Measurements from ENCODE around the gene OR2L2.
"Not testable (repeated sequence)": the region's sequence is repeated elsewhere in the genome, so short reads cannot be mapped to it uniquely, and the experiment has no call there.

OR2L2 gene, protein sequence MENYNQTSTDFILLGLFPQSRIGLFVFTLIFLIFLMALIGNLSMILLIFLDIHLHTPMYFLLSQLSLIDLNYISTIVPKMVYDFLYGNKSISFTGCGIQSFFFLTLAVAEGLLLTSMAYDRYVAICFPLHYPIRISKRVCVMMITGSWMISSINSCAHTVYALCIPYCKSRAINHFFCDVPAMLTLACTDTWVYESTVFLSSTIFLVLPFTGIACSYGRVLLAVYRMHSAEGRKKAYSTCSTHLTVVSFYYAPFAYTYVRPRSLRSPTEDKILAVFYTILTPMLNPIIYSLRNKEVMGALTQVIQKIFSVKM

DNA sequence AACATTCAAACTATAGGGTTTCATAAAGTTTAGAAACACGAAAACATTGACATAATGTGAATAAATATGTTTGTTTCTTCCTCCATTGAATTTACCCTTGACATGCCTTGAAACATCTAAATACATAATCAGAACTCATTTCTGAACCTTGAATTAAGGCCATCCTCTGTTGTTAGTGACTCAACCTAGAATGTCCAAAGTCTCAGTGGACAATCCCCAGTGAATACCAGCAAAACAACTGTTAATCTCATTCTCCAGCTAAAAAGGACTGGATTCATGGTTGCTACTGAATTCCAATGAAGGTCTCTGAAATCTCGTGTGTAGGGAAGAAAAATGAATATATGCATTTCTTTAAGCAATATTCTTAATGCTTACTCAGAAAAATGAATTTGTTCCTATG lies at the start of gene OR2L2:
OR2L2 (plus strand) TSS at position 301 of the 400 bp plus-strand sequence. CDS start 8,198 bp downstream, outside the sequence.
- no peak for DNase-seq (ENCODE audit: low read depth in 2 of 2)

DNA sequence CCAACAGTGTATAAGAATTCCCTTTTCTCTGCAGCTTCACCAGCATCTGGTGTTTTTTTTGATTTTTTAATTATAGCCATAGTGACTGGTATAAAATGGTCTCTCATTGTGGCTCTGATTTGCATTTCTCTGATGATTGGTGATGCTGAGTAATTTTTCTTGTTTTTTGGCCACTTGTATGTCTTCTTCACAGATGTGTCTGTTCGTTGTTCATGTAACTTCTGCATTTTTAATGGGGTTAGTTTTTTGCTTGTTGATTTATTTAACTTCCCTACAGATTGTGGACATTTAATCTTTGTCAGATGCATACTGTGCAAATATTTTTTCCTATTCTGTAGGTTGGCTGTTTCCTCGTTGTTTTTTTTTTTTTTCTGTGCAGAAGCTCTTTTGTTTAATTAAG lies 36.9 kb upstream of the OR2L2 start:
- DNase-seq (ENCODE audit: low read depth in 2 of 2): no peak

DNA sequence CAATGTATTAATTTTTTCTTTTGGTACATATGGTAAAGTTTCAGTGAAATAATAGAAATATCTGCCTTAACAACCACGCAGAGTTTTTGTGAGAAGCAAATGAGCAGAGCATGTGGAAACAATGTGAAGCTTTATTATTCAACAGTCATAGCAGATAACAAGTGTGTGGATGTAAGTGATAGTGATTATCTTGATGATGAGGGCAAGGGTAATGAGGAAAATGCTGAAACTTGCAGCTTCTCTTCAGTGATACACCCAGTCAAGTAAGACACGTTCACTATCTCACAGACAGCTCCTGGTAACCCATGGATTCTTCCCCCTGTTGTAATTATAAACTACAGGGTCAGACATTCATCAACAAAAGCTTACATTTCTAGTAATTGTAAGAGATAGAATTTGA lies 31.1 kb upstream of the OR2L2 start:
- no peak for DNase-seq (ENCODE audit: low read depth in 2 of 2)

DNA sequence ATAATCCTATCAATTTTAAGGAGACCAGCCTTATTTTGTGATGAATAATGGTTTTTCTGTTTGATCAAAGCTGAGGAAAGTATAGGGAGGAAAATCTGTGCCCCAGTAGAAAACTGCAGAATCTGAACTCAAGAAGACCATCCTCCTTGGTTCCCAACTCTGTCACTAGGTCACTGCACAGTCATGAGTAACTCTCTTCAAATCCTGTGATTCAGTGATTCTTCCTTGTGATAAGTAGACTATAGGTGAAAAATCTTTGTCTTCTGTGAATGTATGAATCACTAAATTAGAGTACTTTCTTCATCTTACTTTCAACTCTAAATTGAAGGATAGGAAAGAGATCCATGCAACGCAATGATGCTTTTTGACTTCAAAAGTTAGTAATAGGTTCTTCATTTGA lies 29.7 kb upstream of the OR2L2 start:
- no peak for DNase-seq (ENCODE audit: low read depth in 2 of 2)

DNA sequence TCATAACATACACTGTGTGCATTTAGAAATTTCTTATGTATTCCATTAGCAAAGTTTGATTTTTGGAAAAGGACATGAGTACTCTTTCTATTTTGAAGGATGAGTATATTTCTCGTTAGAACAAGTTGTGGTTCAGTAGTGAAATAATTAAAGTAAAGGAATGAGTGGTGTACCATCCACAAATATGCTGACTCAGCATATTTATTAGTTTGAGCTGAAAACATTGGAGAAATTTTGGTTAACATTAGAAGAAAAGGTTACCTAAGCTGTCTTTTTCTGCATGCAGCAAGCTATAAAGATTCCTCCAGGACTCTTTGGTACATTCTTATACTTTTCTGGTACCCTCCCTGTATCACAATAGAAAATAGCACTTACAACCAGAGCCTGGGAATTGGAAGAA lies 22.1 kb upstream of the OR2L2 start:
- no peak for DNase-seq (ENCODE audit: low read depth in 2 of 2)

DNA sequence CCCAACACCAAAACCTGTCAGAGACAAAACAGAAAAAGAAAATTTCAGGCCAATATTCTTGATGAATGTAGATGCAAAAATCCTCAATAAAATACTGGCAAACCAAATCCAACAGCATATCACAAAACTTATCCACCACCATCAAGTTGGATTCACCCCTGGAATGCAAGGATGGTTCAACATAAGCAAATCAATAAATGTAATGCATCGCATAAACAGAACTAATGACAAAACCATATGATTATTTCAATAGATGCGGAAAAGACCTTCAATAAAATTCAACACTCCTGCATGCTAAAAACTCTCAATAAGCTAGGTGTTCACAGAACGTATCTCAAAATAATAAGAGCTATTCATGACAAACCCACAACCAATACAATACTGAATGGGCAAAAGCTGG lies 20.2 kb upstream of the OR2L2 start:
- DNase-seq (ENCODE audit: low read depth in 2 of 2): no peak

DNA sequence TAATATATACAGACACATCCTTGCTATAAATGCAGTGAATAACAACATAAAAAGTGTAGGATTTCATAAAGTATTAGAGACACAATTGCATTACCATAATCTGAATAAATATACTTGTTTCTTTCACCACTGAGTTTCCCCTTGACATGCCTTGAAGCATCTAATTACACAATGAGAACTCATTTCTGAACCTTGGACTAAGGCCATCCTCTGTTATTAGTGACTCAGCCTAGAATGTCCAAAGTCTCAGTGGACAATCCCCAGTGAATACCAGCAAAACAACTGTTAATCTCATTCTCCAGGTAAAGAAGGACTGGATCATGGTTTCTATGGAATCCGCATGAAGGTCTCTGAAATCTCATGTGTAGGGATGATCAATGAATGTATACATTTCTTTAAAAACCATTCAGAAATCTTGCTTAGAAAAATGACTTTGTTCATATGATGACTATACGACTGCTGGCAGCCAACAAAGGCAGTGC lies 16.6 kb upstream of the OR2L2 start, which contains the start of gene OR2L5:
OR2L5 (plus strand) TSS at position 432 of the 482 bp plus-strand sequence. CDS start 8,288 bp downstream, outside the sequence.
- no peak for DNase-seq (ENCODE audit: low read depth in 2 of 2)

DNA sequence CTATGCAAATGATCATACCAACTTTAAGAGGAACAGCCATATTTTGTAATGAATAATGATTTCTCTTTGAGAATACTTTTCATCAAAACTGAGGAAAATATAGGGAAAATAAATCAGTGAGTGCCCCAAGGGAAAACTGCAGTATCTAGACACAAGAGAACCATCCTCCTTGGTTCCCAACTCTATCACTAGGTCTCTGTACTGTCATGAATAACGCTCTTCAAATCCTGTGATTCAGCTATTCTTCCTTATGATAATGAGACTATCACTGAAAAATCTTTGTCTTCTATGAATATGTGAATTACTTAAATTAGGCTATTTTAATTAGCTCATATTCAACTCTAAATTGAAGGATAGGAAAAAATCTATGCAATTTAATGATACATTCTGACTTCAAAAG lies 14.1 kb upstream of the OR2L2 start:
- DNase-seq (ENCODE audit: low read depth in 2 of 2): no peak

DNA sequence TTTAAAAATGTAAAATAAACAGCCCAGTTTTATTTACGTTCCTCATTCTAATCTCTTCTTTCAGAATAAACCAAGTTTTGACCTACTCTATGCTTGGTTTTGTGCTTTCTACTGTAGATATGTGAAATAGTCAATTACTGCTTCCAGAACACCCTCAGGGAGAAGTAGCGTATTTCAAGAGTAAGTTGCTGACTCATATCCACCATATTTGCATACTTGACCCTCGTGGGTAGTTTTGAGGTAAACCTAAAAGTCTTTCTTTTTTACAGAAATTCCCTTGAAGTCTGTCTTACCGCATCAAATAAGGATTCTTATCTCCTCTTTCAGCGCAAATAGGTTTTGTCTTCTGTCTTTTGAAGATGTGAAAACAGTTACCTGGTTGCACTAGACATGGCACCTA lies 15.3 kb downstream of the OR2L2 start:
- no peak for DNase-seq (ENCODE audit: low read depth in 2 of 2)

DNA sequence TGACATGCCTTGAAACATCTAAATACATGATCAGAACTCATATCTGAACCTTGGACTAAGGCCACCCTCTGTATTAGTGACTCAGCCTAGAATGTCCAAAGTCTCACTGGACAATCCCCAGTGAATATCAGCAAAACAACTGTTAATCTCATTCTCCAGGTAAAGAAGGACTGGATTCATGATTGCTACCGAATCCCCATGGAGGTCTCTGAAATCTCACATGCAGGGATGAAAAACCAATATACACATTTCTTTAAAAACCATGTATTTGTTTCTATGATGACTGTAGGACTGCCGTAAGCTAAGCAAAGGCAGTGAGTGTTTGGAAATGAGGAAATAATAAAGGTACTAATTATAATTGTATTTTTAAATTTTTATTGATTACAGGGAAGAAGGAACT lies 16.7 kb downstream of the OR2L2 start, which contains the start of gene OR2L3:
OR2L3 (plus strand) TSS at position 301 of the 400 bp plus-strand sequence. CDS start 13,846 bp downstream, outside the sequence.
- DNase-seq (ENCODE audit: low read depth in 2 of 2): no peak

DNA sequence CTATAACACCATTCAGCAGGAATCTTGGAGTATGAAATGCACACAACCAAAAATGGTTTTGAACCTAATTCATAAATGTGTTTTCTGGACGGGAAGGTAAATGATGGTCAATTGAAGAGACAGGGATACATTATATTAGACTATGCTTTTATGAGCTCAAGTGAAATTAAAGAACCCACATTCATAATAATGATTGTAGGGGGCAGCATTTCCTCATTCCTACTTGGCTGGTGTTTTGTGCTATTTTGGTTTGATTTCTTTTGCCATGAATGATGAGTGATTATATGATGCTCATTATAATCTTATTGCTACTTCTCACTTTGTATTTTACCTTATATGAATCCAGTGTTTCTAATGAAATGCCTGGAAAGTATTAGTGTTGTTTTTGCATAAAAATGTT lies 17.1 kb downstream of the OR2L2 start:
- DNase-seq (ENCODE audit: low read depth in 2 of 2): no peak

DNA sequence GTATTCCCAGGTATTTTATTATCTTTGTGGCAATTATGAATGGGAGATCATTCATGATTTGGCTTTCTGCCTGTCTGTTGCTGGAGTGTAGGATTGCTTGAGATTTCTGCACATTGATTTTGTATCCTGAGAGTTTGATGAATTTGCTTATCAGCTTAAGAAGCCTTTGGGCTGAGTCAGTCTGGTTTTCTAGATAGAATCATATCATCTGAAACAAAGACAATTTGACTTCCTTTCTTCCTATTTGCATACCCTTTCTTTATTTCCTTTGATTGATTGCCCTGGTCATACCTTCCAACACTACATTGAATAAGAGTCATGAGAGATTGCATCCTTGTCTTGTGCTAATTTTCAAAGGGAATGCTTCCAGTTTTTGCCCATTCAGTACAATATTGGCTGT lies 24.8 kb downstream of the OR2L2 start:
- no peak for DNase-seq (ENCODE audit: low read depth in 2 of 2)

DNA sequence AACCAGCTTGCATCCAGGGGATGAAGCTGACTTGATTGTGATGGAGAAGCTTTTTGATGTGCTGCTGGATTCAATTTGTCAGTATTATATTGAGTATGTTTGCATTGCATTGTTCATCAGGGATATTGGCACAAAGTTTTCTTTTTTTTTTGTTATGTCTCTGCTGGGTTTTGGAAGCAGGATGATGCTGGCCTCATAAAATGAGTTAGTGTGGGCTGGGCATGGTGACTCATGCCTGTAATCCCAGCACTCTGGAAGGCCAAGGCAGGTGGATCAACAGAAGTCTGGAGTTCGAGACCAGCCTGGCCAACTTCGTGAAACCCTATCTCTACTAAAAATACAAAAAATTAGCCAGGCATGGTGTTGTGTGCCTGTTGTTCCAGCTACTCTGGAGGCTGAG lies 25.4 kb downstream of the OR2L2 start:
- DNase-seq (ENCODE audit: low read depth in 2 of 2): no peak

DNA sequence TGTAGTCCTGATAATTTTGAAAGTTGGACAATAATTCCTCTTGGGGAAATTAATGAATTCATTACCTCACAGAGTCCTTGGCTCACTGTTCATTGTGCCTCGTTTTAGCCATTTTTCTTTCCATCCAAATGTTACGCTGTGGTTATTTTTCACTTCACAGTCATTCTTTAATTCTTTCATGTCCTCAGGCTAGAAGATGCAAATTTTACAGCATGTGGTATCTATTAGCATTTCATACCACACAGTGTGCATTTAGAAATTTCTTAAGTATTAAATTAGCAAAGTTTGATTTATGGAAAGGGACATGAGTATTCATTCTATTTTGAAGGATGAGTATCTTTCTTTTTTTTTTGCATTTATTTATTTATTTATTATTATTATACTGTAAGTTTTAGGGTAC lies 35.2 kb downstream of the OR2L2 start:
- DNase-seq (ENCODE audit: low read depth in 2 of 2): no peak

DNA sequence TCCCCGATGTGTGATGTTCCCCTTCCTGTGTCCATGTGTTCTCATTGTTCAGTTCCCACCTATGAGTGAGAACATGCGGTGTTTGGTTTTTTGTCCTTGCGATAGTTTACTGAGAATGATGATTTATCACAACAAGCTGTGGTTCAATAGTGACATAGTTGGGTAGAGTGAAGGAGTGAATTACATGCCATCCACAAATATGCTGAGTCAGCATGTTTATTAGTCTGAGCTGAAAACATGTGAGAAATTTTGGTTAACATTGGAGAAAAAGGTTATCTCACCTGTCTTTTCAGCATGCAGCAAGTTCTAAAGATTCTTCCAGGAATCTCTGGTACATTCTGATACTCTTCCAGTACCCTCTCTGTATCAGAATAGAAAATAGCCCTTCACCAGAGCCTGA lies 35.7 kb downstream of the OR2L2 start:
- DNase-seq (ENCODE audit: low read depth in 2 of 2): no peak

DNA sequence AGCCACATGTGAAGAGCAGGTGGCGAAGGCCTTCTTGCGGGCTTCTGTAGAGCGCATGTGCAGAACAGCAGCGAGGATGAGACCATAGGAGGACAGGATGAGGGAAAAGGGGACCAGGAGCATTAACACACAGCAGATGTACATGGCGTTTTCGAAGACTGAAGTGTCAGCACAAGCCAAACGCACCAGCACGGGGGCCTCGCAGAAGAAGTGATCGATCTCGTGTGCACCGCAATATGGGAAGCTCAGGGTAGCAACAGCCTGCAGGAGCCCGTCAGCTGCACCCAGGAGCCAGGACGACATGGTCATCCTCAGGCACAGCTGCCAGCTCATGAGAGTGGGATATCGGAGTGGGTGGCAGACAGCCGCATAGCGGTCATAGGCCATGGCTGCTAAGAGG lies 54.0 kb downstream of the OR2L2 start:
- DNase-seq (ENCODE audit: low read depth in 2 of 2): not testable (repeated sequence)

Measured in activated CD4-positive, alpha-beta T cell treated with anti-CD3 and anti-CD28 coated beads for 24 hours (primary cell).